Measurements from ENCODE around the gene PDGFA. TPM values are rescaled to one million over a fixed set of nuclear protein-coding genes. Genes with fewer than 3 reads are reported as not detected.

The PDGFA gene
- total RNA-seq, 1 experiment from 2014 or later = 18.4 TPM

DNA sequence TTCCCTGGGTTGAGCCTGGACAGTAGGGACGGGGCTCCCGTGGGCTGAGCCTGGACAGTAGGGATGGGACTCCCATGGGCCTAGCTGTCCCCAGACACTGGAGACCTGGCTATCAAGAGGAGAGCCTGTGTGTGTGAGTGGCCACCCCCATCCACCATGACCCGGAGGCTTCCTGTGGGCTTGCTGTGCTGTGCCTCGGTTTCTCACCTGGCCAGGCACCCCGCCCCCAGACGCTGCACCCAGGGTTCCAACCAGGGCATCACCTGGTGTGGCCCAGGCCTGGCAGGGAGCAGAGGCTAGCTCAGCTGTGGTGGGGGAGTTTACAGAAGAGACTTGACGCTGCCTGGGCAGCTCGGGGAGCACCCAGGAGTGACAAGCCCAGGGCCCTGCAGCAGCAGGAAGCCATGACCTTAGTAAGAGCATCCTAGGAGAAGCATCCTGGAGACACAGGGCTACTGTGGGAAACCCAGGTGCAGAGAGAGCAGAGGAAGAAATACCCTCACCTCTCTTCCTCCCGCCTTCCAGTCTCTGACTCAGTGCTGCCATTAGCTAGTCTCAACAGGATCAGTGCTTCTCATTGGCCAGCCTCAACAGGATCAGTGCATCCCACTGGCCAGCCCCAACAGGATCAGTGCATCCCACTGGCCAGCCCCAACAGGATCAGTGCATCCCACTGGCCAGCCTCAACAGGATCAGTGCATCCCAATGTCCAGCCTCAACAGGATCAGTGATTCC, 61.0 kb downstream of the PDGFA start:
- Histone ChIP-seq H3F3A (ENCODE audit: low read length, unreplicated experiment) (no peaks in the 10 kb centered on the region), H3K4me3 (ENCODE audit: low read length) (no peak overlapping the region), H3K27ac (ENCODE audit: low read length) (no peak overlapping the region), H3K9ac (ENCODE audit: low read length) (no peak overlapping the region), H3K79me2 (ENCODE audit: low read length) (no peaks in the 10 kb centered on the region), H3K9me3 (ENCODE audit: low read length) (no peaks in the 10 kb centered on the region), H3K4me2 (ENCODE audit: low read length) (no peak overlapping the region), H3K9me2 (replicated peaks; ENCODE audit: low read length) (no peaks in the 10 kb centered on the region), H4K20me1 (ENCODE audit: low read length) (no peaks in the 10 kb centered on the region), H3K27me3 (ENCODE audit: low read length) (no peaks in the 10 kb centered on the region), H3K4me1 (ENCODE audit: insufficient read depth, low read length) (no peaks in the 10 kb centered on the region), H2AFZ (ENCODE audit: low read length) (no peak overlapping the region), H3K36me3 (ENCODE audit: low read depth, low read length) (no peaks in the 10 kb centered on the region)
- intact Hi-C loops (cut with micrococcal nuclease) = no loop called here
- no TSS peak for BruUV-seq (replicated peaks)
- TF ChIP-seq EZH2 (IDR thresholded peaks at IDR 0.05; ENCODE audit: low read length, unreplicated experiment) (no peak), EZH2phosphoT487 (IDR thresholded peaks at IDR 0.05; ENCODE audit: borderline replicate concordance, low read length) (no peak)
- TF ChIP-seq, protein P1, sequence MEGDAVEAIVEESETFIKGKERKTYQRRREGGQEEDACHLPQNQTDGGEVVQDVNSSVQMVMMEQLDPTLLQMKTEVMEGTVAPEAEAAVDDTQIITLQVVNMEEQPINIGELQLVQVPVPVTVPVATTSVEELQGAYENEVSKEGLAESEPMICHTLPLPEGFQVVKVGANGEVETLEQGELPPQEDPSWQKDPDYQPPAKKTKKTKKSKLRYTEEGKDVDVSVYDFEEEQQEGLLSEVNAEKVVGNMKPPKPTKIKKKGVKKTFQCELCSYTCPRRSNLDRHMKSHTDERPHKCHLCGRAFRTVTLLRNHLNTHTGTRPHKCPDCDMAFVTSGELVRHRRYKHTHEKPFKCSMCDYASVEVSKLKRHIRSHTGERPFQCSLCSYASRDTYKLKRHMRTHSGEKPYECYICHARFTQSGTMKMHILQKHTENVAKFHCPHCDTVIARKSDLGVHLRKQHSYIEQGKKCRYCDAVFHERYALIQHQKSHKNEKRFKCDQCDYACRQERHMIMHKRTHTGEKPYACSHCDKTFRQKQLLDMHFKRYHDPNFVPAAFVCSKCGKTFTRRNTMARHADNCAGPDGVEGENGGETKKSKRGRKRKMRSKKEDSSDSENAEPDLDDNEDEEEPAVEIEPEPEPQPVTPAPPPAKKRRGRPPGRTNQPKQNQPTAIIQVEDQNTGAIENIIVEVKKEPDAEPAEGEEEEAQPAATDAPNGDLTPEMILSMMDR (conservative IDR thresholded peaks at IDR 0.05; ENCODE audit: low read depth, low read length) = no peak
- POLR2A ChIA-PET (ENCODE audit: unreplicated experiment) = interaction anchor here (0.6 kb wide), 1 partner anchor 21 kb away, joined by 3 read pairs; no protein-coding TSS in a partner anchor
- ATAC-seq (no peak), DNase-seq (no peak)
- CTCF ChIA-PET = no interaction called here

DNA sequence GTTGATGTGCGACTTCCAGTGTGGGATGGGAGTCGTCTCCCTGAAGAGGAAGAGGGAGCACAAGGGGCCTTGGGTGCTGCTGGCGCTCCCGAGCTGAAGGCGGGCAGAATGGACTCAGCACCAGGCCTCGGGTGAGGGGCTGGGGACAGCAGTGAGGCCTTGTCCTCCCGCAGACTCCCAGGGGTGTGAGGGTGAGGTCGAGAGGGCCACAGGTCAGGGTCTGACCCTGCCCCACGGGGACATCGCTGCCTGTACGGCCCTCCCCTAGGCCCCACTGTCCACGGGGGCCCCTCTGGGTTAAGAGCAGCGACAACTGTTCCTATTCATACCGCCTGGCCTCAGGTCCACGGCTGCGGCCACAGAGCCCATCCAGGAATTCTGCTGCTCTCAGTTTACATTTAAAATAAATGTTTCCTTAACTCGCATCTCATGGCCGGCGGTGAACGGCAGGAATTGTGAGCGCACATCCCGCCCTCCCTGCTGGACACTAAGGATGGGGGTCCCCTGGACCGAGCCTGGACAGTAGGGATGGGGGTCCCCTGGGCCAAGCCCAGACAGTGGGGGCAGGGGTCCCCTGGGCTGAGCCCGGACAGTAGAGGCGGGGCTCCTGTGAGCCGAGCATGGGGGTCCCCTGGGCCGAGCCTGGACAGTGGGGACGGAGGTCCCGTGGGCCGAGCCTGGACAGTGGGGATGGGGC, 61.7 kb downstream of the PDGFA start:
- Histone ChIP-seq H3K9me2 (replicated peaks; ENCODE audit: low read length) (no peaks in the 10 kb centered on the region), H3K27ac (ENCODE audit: low read length) (no peak overlapping the region), H3K27me3 (ENCODE audit: low read length) (no peaks in the 10 kb centered on the region), H3K79me2 (ENCODE audit: low read length) (no peaks in the 10 kb centered on the region), H3K9me3 (ENCODE audit: low read length) (no peaks in the 10 kb centered on the region), H3K9ac (ENCODE audit: low read length) (no peak overlapping the region), H3F3A (ENCODE audit: low read length, unreplicated experiment) (no peaks in the 10 kb centered on the region), H2AFZ (ENCODE audit: low read length) (no peak overlapping the region), H3K4me3 (ENCODE audit: low read length) (no peak overlapping the region), H3K4me1 (ENCODE audit: insufficient read depth, low read length) (no peaks in the 10 kb centered on the region), H4K20me1 (ENCODE audit: low read length) (no peaks in the 10 kb centered on the region), H3K36me3 (ENCODE audit: low read depth, low read length) (no peaks in the 10 kb centered on the region), H3K4me2 (ENCODE audit: low read length) (no peak overlapping the region)
- POLR2A ChIA-PET (ENCODE audit: unreplicated experiment) = no interaction called here
- BruUV-seq (replicated peaks) = no TSS peak
- TF ChIP-seq, protein P1 (conservative IDR thresholded peaks at IDR 0.05; ENCODE audit: low read depth, low read length) = no peak
- TF ChIP-seq EZH2 (IDR thresholded peaks at IDR 0.05; ENCODE audit: low read length, unreplicated experiment) (no peak), EZH2phosphoT487 (IDR thresholded peaks at IDR 0.05; ENCODE audit: borderline replicate concordance, low read length) (no peak)
- DNase-seq = no peak
- intact Hi-C loops (cut with micrococcal nuclease) = no loop called here
- CTCF ChIA-PET = no interaction called here
- ATAC-seq = no peak

Measured in PC-3 (cell line).